ENCODE results near the gene PTCHD1.

GRCh38 chrX:23312136-23312535 lies 22.5 kb upstream of the PTCHD1 start:
- TF ChIP-seq SUZ12 (IDR thresholded peaks at IDR 0.05; ENCODE audit: extremely low read depth, insufficient read depth, insufficient read length) (no peak), YY1 (IDR thresholded peaks at IDR 0.05; ENCODE audit: insufficient read depth, insufficient read length) (no peak), ZNF274 (IDR thresholded peaks at IDR 0.05; ENCODE audit: low read depth, low read length) (no peak)
